GM19043 (cell line): ENCODE measurements around the gene SALL3.
"Not testable (repeated sequence)": the region's sequence is repeated elsewhere in the genome, so short reads cannot be mapped to it uniquely, and the experiment has no call there.

ENCODE experiments used
- ATAC-seq: cut with Tn5 transposase; IDR thresholded peaks from one replicate; pipeline ENCODE4 v1.9.1; 2021; ENCODE audit warnings: low read depth; ENCODE audit not compliant: unreplicated experiment

SALL3 gene

DNA sequence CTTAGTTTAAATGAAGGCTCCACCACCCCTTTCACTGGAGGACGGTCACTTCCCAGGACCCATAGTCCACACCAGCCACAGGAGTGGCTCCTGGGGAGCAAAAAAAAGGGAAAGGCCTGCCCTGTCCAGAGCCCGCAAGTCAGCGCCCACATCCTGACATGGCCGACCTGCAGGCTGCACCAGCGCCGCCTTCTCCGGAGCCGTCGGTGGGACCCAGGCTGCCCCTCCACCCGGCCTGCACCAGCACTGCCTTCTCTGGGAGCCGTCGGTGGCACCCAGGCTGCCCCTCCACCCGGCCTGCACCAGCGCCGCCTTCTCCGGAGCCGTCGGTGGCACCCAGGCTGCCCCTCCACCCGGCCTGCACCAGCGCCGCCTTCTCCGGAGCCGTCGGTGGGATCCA lies 14.9 kb upstream of the SALL3 start:
- ATAC-seq = not testable (repeated sequence)

DNA sequence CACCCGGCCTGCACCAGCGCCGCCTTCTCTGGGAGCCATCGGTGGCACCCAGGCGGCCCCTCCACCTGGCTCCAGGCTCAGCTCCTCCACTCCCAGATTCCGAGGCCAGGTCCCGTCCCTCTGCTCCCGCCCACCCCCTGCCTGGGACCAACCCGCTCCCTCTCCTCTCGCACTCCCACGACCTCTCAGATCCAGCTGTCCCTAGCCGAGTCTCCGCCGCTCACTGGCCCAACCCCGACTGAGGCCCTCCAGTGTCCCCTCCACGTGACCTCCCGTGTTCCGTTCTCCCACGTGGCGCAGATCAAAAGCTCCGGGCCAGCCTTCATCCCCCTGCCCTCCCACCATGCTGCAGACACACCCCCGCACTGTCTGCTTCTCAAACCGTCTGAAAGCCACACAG lies 14.4 kb upstream of the SALL3 start:
- ATAC-seq = no peak

DNA sequence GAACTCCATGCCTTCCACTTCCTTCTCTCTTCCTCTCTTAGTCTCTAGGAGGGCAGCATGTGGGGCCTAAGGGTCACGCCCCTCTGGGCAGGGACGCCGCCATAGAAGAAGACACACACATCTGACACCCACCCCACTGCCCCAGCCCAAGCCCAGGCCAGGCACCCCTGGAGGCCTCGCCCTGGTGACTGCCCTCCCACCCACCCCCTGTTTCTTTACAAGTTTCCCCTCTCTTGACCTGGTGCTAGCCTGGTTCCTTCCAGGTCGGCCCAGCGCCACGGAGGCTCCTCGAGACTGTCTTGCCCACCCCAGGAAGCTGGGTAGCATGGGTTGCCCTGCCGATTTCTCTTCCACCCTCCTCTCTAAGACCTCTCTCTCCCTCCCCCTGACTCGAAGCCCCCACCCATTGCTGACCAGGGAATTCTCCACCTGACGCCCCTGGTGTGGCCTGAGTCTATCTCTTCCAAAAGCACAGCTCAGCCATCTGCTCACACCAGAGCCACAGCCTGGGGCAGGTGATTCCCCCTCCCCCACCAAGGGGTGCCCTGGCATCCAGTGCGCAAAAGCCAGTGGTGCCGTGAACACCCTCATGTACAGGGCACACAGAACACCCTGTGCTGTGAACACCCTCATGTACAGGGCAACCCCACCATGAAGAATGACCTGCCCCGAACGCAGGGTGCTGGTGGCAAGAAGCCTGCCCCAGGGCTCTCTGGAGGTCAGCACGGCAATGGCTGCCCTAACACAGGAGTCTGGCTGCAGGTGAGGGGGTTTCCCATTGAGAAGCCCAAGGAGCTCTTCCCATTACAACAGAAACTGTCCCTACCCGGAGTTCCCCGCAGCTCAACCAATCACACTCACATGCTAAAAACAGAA lies 13.5 kb upstream of the SALL3 start:
- no peak for ATAC-seq

DNA sequence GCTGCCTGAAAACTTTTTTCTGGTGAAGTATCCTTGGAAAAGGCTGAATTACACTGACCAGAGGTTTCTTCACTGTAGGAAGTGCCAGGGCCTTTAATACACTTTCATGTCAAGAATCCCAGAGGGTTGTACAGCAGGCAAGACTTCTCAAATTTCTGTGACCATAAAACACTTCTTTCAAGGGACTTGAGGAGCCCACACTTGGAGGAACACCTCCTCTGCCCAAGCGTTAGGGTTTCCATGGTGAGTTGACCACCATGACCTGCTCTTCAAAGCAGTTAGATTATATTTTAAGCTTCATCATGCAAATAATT lies 12.9 kb upstream of the SALL3 start:
- no peak for ATAC-seq

DNA sequence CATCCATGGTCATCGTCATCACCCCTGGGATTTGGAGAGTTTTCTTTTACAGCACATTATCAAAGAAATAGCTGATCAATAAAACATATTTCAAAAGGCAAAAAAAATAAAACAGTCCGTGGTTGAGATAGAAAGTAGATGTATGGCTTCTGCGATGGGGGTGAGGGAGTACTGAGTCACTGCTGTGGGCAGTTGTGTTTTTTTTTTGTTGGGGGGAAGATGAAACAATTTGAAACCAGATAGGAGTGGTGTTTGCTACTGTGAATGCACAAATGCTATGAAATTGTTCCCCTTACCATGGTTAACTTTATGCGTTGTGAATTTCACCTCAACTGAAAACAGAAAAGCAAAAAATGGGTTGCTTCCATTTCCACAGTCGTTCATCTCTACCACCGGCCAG lies 11.9 kb upstream of the SALL3 start:
- ATAC-seq = no peak

DNA sequence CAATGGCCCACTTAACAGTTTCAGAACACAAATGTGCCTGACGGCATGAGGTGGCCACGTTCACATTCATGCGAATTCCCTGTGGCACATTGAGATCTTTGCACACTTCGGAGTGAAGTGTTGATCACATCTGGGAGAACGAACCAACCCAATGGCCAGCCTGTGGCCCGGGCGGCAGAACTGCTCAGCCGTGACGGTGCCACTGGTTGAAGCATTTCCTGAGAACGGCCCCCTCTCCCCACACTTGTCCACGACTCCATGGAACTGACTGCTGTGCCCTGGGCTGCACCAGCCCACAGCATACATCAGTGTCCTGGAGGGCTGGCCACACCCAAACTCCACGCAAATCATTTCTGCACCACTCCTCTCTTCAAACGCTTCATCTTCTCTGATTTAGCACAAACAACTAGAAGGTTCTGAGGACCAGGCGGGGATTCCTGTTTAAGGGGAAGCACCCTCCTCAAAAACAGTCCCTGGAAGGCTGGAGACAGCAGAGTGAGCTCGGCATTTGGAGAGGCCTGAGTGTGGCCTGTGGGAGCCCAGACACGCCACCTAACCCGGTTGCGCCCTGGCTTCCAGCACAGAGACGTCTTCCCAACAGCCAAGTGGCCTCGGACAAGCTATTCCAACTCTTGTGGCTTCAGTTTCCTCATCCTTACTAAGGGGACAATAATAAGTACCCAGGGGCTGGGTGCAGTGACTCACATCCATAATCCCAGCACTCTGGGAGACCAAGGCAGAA lies 9.9 kb upstream of the SALL3 start:
- no peak for ATAC-seq

DNA sequence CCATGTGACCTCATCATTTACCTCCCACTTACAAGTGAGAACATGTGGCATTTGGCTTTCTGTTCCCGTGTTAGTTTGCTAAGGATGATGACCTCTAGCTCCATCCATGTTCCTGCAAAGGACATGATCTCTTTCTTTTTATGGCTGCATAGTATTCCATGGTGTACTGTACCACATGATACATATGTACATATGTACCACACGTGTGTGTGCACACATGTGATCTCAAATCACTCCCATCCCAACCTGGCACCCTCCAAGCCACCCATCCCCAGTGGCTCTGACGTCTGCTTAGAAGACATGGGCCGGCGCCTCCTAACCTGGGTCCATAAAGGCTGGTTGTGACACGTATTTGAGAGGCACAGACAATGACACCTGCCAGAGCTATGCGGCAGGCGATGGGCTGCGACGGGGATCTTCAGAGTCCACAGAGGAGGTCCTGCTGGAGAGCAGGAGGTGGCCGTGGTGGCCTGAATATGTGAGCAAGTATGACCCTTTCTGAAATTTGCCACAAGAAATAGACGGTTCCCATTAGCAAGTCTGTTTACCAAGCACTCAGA lies 8.8 kb upstream of the SALL3 start:
- no peak for ATAC-seq

DNA sequence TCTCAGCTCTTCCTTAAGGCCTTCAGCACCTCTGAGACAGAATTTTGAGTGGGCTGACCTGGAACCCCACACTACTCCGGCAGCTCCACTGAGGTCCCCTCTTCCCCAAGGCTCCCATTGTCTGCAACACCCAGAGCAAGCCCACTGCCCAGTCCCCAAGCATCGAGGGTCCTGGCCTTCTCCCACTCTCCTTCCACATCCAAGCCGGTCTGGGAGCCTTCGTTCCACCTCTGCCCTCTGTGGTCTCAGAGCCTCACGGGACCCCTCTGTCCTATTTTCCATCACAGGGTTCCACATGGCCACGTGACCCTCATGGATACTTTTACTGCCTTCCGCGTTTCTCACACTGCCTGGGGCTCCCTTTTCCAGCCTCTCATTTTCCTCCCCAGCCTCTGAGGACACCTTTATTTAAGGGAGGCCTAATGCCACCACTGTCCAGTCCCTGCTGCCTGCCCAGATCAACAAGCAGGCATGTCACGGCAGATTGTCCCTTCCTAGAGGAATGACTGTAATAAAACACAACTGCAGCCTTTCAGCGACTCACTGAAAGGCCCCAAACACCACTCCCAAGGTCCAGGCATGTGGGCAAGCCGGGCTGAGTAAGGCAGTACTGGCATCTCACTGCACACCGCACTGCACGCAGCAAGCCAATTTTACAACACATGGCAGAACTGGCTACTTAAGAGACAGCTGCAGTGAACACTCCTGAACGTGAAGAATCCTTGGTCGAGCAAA lies 7.9 kb upstream of the SALL3 start:
- ATAC-seq = no peak

DNA sequence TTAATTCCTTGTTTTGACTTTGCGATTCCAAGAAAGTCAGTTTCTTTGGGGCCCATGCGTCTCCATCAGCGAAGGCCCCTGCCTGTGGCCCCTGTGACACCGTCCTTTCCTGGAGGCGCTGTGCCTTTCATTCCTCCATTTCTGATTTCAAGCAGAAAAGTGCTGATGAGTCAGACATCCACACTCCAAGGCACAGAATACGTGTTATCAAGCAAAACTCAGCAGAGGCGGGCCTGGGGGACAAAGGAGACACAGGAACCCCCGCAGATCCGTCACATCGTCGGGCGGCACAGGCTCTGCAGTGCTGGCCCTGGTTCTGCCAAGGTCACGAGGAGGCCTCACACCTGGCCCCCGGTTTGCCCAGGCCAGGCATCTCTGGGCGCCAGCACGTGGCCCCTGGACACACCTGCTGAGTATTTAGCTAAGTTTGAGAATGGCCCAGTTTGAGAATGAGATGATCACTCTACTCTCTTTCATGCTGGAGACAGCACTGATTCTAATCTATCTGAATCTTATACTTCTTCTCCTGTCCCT lies 7.2 kb upstream of the SALL3 start:
- ATAC-seq = no peak

DNA sequence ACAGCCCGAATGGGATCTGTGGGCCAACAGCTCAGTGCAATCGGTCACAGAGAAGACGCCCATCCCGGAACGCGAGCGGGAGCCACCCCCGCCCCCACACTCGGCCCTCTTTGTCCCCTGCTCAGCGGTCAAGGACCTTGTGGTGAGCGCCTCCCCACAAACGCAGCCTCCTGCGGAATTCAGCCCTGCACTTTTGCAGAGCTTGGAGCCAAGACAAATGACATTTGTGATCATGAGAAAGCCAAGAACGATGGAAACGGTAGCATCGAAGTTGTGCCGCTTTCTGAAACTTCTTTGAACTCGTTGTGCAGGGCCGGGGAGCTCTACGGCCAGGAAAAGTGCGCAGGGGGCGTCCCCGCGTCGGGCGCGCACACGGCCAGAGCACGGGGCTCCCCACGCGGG lies 6.7 kb upstream of the SALL3 start:
- no peak for ATAC-seq

DNA sequence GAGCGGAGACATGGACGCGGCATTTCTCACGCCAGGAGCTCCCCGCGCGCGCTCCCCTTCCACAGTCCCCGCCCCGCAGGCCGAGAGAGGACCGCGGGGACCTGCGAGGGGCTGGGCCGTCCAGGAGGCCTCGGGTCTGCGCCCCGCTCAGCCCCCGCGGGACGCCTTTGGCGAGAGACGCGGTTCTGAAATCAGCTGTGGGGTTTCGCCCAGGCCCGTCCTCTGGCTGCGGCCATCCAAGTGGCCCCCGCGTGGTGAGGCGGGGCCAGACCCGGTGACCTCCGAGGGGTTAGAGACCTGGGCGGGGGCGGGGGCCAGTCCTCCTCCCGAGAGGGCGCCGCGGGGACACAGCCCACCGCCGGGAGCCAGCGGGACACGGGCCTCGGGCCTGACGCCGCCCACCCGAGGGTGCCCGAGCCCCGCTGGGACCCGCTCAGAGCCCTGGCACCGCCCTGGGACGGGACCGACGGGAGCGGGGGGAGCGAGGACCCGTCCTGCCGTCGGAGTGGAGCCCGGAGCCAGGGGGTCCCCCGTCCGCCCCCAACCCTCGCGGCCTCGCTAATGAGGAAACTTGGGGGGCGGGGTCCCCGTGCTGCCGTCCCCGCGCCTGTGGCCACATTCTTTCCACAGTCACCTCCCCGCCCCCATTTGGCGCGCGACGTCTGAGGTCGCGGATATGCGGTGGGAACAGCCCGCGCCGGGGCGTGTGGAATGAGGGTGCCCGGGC lies 6.1 kb upstream of the SALL3 start:
- ATAC-seq = no peak

DNA sequence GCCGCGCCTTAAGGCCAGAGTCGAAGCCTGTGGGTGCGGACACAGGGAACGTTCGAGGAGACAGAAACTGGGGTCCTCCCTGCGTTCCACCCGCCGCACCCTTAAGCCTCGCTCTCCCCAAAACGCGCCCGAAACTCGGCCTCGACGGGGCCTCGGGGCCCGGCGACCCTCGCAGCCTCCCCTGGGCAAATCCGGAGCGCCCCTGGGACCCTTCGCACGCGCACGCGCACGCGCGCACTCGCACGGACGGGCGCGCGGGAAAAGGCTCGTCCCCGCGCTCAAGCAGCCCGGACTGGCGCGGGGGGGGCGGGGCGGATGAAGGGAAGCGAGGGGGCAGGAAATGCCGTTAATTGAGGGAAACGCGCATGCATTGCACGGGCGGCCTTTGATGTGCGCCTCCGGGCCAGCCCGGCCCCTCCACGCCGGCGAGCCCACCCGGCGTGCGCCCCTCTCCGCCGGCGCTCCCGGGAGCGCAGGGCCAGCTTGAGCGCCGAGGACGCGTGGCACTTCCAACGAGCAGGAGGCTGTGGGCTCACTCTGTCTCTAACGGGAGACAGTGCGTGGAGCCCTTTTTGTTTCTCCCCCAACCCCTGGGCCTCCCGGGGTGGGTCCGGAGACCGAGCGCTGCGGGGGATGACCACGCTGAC lies 5.4 kb upstream of the SALL3 start:
- ATAC-seq = no peak

DNA sequence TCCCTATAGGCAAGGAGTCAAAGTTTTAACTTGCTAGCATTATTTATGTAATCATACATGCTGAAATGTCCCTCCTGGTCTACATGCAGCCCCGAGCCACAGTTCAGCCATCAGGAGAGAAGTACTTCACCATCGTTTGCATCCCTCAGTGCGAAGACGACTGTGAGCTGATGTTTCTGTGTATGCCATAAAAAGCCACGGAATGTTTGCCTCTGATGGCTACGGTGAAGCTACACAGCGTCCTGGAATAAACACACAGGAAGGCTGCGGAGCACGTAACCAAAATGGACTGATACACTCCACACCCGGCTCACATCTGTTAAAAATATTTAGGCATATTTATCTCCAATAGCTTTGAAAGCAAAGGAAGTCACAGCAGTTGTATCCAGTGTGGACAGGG lies 4.3 kb upstream of the SALL3 start:
- no peak for ATAC-seq

DNA sequence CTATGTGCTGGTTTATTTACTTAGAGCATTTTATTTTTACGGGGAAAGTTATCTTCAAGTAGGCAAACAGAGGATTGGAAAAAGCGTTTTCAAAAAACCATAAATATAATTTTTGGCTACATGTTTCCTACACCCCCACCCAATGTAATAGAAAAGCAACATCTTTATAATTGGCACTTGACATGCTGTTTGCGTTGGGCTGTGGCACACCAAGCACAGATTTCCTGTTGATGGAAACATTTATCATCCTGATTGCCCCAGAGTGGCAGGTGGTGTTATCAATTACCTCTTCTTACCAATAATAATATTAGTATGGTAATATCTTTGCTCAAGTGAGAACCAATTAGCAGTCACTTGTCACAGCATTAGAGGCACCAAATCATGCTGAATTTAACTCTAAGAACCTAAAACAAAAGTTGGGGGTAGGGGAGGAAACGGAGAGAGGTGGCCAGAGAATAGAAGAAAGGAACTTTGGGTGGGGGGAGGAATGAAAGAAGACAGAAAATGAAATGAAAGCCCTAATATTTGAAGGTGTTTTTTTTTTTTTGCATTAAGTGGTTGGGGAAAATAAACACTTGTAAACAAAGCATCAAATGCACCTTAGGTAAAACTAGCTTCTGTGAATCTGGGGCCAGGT lies 3.8 kb upstream of the SALL3 start:
- ATAC-seq = no peak

DNA sequence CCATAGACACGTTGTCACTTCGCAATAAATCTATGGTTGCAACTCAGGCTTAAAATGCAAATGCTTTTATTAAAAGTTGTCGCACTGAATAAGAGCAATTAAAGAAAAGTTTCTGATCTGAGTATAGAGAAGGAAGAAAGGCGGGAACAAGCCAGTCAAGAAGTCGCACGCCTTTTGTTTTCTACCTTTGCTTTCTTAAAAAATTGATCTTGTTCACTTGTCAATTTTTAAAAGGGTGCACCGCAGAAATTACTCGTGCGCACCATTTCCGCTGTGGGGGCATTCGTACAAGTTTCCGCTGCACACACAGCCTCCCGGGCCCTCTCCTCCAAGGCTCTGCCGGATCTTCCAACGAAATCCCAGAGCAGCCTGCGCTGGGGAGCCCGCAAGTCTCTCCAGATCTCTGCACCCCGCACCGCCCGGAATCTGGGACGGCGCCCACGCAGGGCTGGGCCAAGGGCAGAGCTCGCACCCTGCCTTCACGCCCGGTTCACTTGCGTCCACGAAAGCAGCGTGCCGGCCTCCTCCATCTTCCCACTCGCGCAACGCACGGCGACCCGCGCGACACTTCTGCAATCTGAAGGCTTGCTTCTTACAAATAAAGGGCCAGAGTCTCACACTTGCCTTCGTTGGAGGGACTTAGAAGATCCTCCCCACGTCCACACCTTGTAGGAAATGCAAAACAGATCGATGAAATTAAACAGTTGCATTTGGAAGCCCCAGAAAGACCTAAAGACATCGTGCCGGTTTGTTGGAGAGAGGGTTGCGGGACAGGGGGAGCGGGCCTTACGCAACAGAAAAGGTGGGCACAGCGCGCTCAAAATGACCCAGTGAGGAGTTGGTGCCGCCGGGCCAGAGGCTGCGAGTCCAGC lies 2.6 kb upstream of the SALL3 start:
- no peak for ATAC-seq

DNA sequence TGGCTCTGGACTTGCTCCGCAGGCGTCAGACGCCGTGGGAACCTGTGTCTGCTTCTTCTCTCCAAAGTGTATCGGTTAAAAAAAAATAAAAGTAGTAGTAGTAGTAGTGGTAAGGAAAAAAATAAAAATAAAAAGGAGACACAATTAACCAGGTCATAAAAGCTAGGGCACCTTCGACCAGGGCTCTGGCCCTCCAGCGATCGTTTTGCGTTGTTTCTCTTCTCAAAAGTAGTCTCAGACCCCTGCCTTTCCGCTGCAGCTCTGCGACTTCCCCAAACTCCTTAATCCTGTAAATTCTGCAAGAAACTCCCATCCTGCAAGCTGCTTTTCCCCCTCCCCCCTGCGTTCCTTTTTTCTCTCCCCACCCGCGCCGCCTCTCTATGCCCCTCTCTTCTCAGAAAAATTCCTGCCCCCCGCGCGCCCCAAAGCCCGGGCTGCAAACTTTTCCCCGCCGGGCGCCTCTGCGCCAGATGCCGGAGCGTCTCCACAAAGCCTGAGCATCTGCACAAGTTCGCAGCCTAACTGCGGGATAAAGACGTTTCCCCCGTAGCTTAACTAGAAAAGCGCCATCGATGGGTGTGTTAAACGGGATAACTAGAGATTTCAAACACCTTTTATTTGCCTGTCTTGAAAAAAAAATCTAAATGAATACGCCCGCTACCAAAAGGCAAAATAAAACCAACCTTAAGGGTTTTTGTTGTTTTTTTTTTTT lies 1.8 kb upstream of the SALL3 start:
- no peak for ATAC-seq

DNA sequence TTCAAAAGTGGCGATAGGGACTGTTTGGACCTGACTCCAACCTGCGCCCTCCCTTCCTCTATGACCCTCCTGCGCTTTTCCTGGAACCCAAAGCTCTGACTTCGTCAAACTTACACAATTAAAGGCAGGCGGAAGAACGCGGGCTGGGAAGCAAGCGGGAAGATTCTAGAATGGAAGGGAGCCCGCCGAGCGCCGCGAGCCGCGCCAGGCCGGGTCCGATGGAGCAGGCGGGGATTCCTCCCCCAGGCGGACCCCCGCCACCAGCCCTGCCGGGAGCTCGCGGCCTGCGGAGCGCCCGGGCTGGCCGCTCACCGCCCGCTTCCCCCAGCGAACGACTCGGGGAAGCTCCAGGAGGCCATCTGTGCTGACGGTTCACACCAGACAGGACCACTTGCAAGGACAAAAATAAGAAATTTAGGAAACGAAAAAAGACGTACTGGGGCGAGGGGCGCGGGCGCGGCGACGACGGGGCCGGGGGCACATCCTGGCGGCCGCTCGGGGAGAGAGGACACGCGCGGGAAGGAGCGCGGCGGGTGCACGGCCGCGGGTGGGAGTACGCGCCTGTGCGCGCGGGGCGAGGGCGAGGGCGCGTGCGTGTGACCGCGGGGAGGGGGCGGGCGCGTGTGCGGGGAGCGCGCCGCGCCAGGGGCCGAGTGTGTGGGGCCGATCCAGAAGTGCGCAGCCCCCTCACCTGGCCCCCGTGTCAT lies 1.1 kb upstream of the SALL3 start:
- ATAC-seq = no peak
